ENCODE results near the gene PCNX2. TPM values are rescaled to one million over a fixed set of nuclear protein-coding genes. Genes with fewer than 3 reads are reported as not detected.

Gene PCNX2
- total RNA-seq, 1 experiment from 2014 or later, result 18.6 TPM

DNA sequence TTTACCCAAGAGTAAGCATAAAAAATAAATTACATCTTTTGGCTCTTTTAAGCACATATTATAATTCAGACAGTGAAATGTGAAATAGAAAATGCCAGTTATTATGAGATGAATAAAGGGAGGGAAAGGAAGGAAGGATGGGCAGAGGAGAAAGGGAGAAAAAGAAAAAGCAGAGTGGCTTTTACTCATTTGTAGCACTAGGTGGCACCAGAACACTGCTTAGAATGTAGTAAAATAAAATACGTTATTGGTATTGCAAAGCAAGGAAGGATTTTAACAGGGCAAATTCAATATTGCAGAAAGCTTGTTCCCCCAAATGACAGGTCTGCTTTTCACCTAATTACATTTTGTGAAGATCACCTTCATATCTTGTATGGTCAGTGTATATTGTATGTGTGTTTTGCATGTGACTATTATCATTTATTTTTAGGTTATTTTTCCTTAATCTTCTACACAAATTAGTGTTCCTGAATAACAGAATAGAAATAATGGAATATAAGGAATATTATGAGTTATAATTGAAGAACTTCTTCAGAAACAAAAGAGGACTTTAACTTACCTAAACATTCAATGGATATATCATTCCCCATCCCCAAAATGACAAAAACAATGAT is 9.1 kb upstream of the PCNX2 start:
- no peak overlapping the region for H3K27ac ChIP-seq
- intact Hi-C loops (cut with micrococcal nuclease; ENCODE audit: unreplicated experiment), result loop anchor here (1.0 to 5.0 kb wide), 3 partner anchors 63 to 807 kb away; no protein-coding TSS in a partner anchor
- H3K79me2 ChIP-seq (ENCODE audit: low read depth), result no peaks in the 10 kb centered on the region
- TF ChIP-seq EZH2 (IDR thresholded peaks at IDR 0.05; ENCODE audit: low read depth), result no peak
- TF ChIP-seq, protein P1, sequence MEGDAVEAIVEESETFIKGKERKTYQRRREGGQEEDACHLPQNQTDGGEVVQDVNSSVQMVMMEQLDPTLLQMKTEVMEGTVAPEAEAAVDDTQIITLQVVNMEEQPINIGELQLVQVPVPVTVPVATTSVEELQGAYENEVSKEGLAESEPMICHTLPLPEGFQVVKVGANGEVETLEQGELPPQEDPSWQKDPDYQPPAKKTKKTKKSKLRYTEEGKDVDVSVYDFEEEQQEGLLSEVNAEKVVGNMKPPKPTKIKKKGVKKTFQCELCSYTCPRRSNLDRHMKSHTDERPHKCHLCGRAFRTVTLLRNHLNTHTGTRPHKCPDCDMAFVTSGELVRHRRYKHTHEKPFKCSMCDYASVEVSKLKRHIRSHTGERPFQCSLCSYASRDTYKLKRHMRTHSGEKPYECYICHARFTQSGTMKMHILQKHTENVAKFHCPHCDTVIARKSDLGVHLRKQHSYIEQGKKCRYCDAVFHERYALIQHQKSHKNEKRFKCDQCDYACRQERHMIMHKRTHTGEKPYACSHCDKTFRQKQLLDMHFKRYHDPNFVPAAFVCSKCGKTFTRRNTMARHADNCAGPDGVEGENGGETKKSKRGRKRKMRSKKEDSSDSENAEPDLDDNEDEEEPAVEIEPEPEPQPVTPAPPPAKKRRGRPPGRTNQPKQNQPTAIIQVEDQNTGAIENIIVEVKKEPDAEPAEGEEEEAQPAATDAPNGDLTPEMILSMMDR (conservative IDR thresholded peaks at IDR 0.05), result peak; percentile 78
- no TSS peak for BruUV-seq (replicated peaks)
- peaks cover 10% of the 10 kb centered on the region; the same call in 1 of the 2 replicates for H3K9me3 ChIP-seq (ENCODE audit: insufficient read depth, low read depth)
- no peaks in the 10 kb centered on the region for H4K20me1 ChIP-seq (ENCODE audit: insufficient read depth)
- no peak overlapping the region for H3K4me3 ChIP-seq
- no peaks in the 10 kb centered on the region for H3K36me3 ChIP-seq (ENCODE audit: low read depth)
- no peaks in the 10 kb centered on the region for H3K9me2 ChIP-seq (ENCODE audit: insufficient read depth)
- ChIA-PET CTCF (interaction anchor here (0.6 to 1.0 kb wide), 6 partner anchors 8 to 1191 kb away, joined by 3 to 16 read pairs (median 4); no protein-coding TSS in a partner anchor), POLR2A (ENCODE audit: unreplicated experiment) (no interaction called here)
- no peak overlapping the region for H2AFZ ChIP-seq
- H3K4me2 ChIP-seq, result no peak overlapping the region
- DNase-seq, result no peak
- H3F3A ChIP-seq (ENCODE audit: insufficient read depth, low read depth), result peaks cover 5% of the 10 kb centered on the region; the same call in 1 of the 2 replicates
- H3K27me3 ChIP-seq (ENCODE audit: insufficient read depth, low read depth), result no peaks in the 10 kb centered on the region
- no peaks in the 10 kb centered on the region for H3K4me1 ChIP-seq (replicated peaks; ENCODE audit: insufficient read depth)

GRCh38 chr1:233300326-233300725 is 4.8 kb upstream of the PCNX2 start:
- DNase-seq, result no peak
- H3K79me2 ChIP-seq (ENCODE audit: low read depth), result no peaks in the 10 kb centered on the region
- intact Hi-C loops (cut with micrococcal nuclease; ENCODE audit: unreplicated experiment), result loop anchor here (5.0 kb wide), 2 partner anchors 67 to 772 kb away; no protein-coding TSS in a partner anchor
- peaks cover 4% of the 10 kb centered on the region; the same call in 1 of the 2 replicates for H3K9me3 ChIP-seq (ENCODE audit: insufficient read depth, low read depth)
- H3K36me3 ChIP-seq (ENCODE audit: low read depth), result no peaks in the 10 kb centered on the region
- no peak overlapping the region for H3K4me2 ChIP-seq
- H3K4me1 ChIP-seq (replicated peaks; ENCODE audit: insufficient read depth), result peaks cover 6% of the 10 kb centered on the region
- H3K27ac ChIP-seq, result no peak overlapping the region
- H3F3A ChIP-seq (ENCODE audit: insufficient read depth, low read depth), result peaks cover 1% of the 10 kb centered on the region; the same call in 1 of the 2 replicates
- H3K27me3 ChIP-seq (ENCODE audit: insufficient read depth, low read depth), result no peaks in the 10 kb centered on the region
- BruUV-seq (replicated peaks), result no TSS peak
- no peaks in the 10 kb centered on the region for H4K20me1 ChIP-seq (ENCODE audit: insufficient read depth)
- ChIA-PET POLR2A (ENCODE audit: unreplicated experiment) (no interaction called here), CTCF (interaction anchor here (0.7 kb wide), 1 partner anchor 810 kb away, joined by 3 read pairs; no protein-coding TSS in a partner anchor)
- no peak overlapping the region for H2AFZ ChIP-seq
- TF ChIP-seq EZH2 (IDR thresholded peaks at IDR 0.05; ENCODE audit: low read depth), result no peak
- TF ChIP-seq, protein P1 (conservative IDR thresholded peaks at IDR 0.05), result no peak
- H3K4me3 ChIP-seq, result no peak overlapping the region
- no peaks in the 10 kb centered on the region for H3K9me2 ChIP-seq (ENCODE audit: insufficient read depth)

GRCh38 chr1:233299450-233299849 is 3.9 kb upstream of the PCNX2 start:
- H3K4me1 ChIP-seq (replicated peaks; ENCODE audit: insufficient read depth), result peaks cover 8% of the 10 kb centered on the region
- no peak overlapping the region for H3K4me3 ChIP-seq
- H3K79me2 ChIP-seq (ENCODE audit: low read depth), result peaks cover 8% of the 10 kb centered on the region
- no peaks in the 10 kb centered on the region for H3K27me3 ChIP-seq (ENCODE audit: insufficient read depth, low read depth)
- DNase-seq, result no peak
- H3K9me2 ChIP-seq (ENCODE audit: insufficient read depth), result no peaks in the 10 kb centered on the region
- no TSS peak for BruUV-seq (replicated peaks)
- no peak overlapping the region for H3K4me2 ChIP-seq
- ChIA-PET CTCF (no interaction called here), POLR2A (ENCODE audit: unreplicated experiment) (no interaction called here)
- H3K36me3 ChIP-seq (ENCODE audit: low read depth), result no peaks in the 10 kb centered on the region
- peaks cover 4% of the 10 kb centered on the region; the same call in 1 of the 2 replicates for H3K9me3 ChIP-seq (ENCODE audit: insufficient read depth, low read depth)
- intact Hi-C loops (cut with micrococcal nuclease; ENCODE audit: unreplicated experiment), result loop anchor here (10.0 kb wide), 1 partner anchor 605 kb away; the partner anchor contains the start of gene SLC35F3
- TF ChIP-seq, protein P1 (conservative IDR thresholded peaks at IDR 0.05), result no peak
- TF ChIP-seq EZH2 (IDR thresholded peaks at IDR 0.05; ENCODE audit: low read depth), result no peak
- no peaks in the 10 kb centered on the region for H4K20me1 ChIP-seq (ENCODE audit: insufficient read depth)
- peaks cover 6% of the 10 kb centered on the region; the same call in 1 of the 2 replicates for H3F3A ChIP-seq (ENCODE audit: insufficient read depth, low read depth)
- H3K27ac ChIP-seq, result no peak overlapping the region
- H2AFZ ChIP-seq, result no peak overlapping the region

Measured in PC-9 (cell line).